ACC112 (cell line): ENCODE results near the gene FAHD1.

ENCODE experiments used
- H2AFZ ChIP-seq: fragments of 200-600 bp; sonication (generic); one replicate; pipeline ENCODE4 v1.6.0; 2017; ENCODE audit warnings: antibody characterized with exemption, low read length; ENCODE audit not compliant: unreplicated experiment
- H3K27ac ChIP-seq: fragments of 200-600 bp; sonication (generic); 2 replicates; pipeline ENCODE4 v1.5.1; 2014; ENCODE audit warnings: low read depth, mild to moderate bottlenecking, antibody characterized with exemption, low read length, moderate library complexity
- H3K27me3 ChIP-seq: fragments of 200-600 bp; sonication (generic); 2 replicates; pipeline ENCODE4 v1.6.1; 2014; ENCODE audit warnings: mild to moderate bottlenecking, antibody characterized with exemption, low read length, moderate library complexity, mixed read lengths; ENCODE audit not compliant: insufficient read depth
- H3K36me3 ChIP-seq: fragments of 200-600 bp; sonication (generic); 2 replicates; pipeline ENCODE4 v1.6.1; 2016; ENCODE audit warnings: mild to moderate bottlenecking, antibody characterized with exemption, low read length, moderate library complexity, mixed read lengths; ENCODE audit not compliant: insufficient read depth
- H3K4me1 ChIP-seq: fragments of 200-600 bp; sonication (generic); one replicate; pipeline ENCODE4 v1.6.1; 2016; ENCODE audit warnings: low read length, mixed read lengths; ENCODE audit not compliant: insufficient read depth, unreplicated experiment, control insufficient read depth
- H3K4me3 ChIP-seq: fragments of 200-600 bp; sonication (generic); 2 replicates; pipeline ENCODE4 v1.5.1; 2014; ENCODE audit warnings: mild to moderate bottlenecking, low read depth, low read length
- H3K79me2 ChIP-seq: fragments of 200-600 bp; sonication (generic); one replicate; pipeline ENCODE4 v1.6.0; 2016; ENCODE audit warnings: low read length; ENCODE audit not compliant: control insufficient read depth, unreplicated experiment, insufficient read depth

Gene FAHD1

GRCh38 chr16:1828645-1829410 is 1.8 kb downstream of the FAHD1 start:
- Histone ChIP-seq H3K4me3 (peak overlapping the region; percentile 86), H2AFZ (no peak overlapping the region), H3K36me3 (peaks cover 4% of the 10 kb centered on the region; the same call in 1 of the 2 replicates), H3K4me1 (peaks cover 23% of the 10 kb centered on the region), H3K79me2 (peaks cover 38% of the 10 kb centered on the region), H3K27me3 (no peaks in the 10 kb centered on the region), H3K27ac (no peak overlapping the region)

DNA sequence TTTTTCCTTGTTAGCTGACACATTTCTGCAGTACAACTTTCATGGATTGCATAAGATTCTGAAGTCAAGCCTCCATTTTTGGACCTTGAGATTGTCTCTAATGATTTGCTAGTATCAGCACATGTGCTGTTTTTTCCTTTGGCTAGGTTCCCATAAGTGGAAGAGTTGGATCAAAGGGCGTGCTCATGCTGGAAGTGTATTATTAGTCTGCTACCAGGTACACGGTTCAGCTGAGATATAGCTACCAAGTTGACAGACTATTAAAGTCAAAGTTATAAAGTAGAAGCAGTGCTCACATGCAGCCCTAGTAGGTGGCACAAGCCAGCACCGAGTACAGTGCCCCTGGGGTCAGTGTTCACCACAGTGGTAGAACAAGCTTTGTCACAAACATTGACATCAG is 3.2 kb downstream of the FAHD1 start:
- peak overlapping the region; percentile 34; the same call in 1 of the 2 replicates for H3K4me3 ChIP-seq

DNA sequence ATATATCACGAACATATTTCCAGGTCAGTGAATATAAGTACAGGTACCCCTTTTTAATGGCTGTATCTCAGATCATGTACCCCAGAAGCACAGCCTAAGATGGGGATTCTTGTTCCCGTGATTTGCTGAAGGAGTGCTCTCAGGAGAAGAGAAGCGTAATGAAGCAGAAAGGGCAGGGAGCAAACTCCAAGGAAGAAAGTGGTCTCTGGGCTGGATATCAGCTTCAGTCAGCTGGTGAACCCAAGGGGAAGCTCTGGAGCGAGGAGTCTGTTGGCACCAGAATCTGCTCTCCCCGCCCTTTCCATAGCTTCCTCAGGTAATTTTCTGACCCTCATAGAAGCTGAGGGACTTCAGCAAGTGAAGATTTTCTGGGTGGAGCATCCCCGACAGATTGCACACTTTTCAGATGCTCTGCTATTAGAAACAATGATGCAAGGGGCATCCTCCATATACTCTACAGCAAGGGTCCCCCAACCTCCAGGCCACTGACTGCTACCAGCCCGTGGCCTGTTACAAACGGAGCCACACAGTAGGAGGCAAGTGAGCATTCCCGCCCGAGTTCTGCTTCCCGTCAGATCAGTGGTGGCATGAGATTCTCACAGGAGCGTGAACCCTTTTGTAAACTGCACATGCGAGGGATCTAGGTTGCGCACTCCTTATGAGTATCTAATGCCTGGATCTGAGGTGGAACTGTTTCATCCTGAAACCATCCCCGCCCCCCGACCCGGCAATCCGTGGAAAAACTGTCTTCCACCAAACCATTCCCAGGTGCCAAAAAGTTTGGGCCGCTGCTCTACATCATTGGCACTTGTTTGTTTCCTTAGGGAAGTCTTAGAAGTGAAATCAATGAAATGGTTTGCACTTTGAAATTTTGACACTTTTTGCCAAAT is 4.4 kb downstream of the FAHD1 start:
- peaks cover 4% of the 10 kb centered on the region; the same call in 1 of the 2 replicates for H3K36me3 ChIP-seq
- no peak overlapping the region for H3K4me3 ChIP-seq
- no peaks in the 10 kb centered on the region for H3K27me3 ChIP-seq
- no peak overlapping the region for H3K27ac ChIP-seq
- H3K4me1 ChIP-seq = peaks cover 17% of the 10 kb centered on the region
- H3K79me2 ChIP-seq = peaks cover 38% of the 10 kb centered on the region
- H2AFZ ChIP-seq = no peak overlapping the region

More for the DNA sequence above, 3.2 kb downstream of the FAHD1 start:
- peaks cover 4% of the 10 kb centered on the region; the same call in 1 of the 2 replicates for H3K36me3 ChIP-seq
- H3K79me2 ChIP-seq = peaks cover 38% of the 10 kb centered on the region
- no peak overlapping the region for H3K27ac ChIP-seq
- peaks cover 23% of the 10 kb centered on the region for H3K4me1 ChIP-seq
- no peak overlapping the region for H2AFZ ChIP-seq
- H3K27me3 ChIP-seq = no peaks in the 10 kb centered on the region

- Histone ChIP-seq H3K27me3 (no peaks in the 10 kb centered on the region), H3K4me3 (no peak overlapping the region), H3K79me2 (peaks cover 30% of the 10 kb centered on the region), H3K36me3 (peaks cover 4% of the 10 kb centered on the region; the same call in 1 of the 2 replicates), H2AFZ (no peak overlapping the region), H3K4me1 (peaks cover 17% of the 10 kb centered on the region), H3K27ac (no peak overlapping the region)
Observed at GRCh38 chr16:1832838-1833454, 5.9 kb downstream of the FAHD1 start.

DNA sequence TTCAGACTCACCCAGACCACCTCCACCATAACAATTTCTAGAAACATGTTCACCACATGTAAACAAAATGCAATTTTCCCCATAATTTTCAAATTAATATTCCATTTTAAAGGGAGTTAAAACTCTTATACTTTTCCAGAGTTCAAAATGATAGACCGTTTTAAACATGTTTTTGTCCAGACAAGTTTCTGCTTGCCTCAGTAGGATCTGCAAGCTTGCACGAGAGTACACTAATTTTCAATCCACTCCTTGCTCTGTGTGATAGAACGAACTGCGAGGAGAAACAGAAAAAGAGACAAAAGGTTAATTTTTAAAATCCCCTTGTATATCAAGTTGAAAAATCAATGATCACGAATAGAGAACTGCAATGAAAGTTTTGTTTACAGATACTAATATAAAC is 7.1 kb downstream of the FAHD1 start:
- Histone ChIP-seq H3K36me3 (peaks cover 4% of the 10 kb centered on the region; the same call in 1 of the 2 replicates), H3K27me3 (no peaks in the 10 kb centered on the region), H3K79me2 (peaks cover 21% of the 10 kb centered on the region), H3K27ac (no peak overlapping the region), H3K4me3 (no peak overlapping the region), H2AFZ (no peak overlapping the region), H3K4me1 (peaks cover 11% of the 10 kb centered on the region)

DNA sequence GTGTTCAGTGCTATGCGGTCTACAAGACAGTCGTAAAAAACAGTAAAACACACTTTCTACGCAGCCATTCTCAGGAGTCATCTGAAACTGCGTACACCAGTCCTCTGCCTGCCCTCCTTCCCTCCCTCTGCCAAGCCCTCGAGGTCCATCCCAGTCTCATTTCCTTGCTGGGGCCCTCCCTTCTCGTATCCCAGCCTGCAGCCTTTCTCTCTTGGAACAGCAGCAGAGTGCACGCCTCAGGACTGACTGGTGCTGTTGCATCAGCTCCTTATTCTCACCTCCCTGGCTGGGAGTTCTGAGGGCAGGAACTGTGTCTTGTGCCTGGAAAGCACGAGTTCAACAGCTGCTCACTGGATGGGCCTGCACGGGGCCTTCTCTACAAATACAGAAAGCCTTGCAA is 12.5 kb downstream of the FAHD1 start:
- no peak overlapping the region for H2AFZ ChIP-seq
- no peaks in the 10 kb centered on the region for H3K79me2 ChIP-seq
- H3K4me3 ChIP-seq = no peak overlapping the region
- H3K36me3 ChIP-seq = no peaks in the 10 kb centered on the region
- no peaks in the 10 kb centered on the region for H3K27me3 ChIP-seq
- H3K4me1 ChIP-seq = peaks cover 3% of the 10 kb centered on the region
- no peak overlapping the region for H3K27ac ChIP-seq

- Histone ChIP-seq H3K36me3 (no peaks in the 10 kb centered on the region), H3K4me1 (no peaks in the 10 kb centered on the region), H3K4me3 (no peak overlapping the region), H3K27ac (no peak overlapping the region), H3K27me3 (peaks cover 9% of the 10 kb centered on the region; the same call in 1 of the 2 replicates), H2AFZ (no peak overlapping the region), H3K79me2 (no peaks in the 10 kb centered on the region)
Observed at GRCh38 chr16:1845985-1846384, 19.0 kb downstream of the FAHD1 start.

- H3K4me3 ChIP-seq = no peak overlapping the region
- no peaks in the 10 kb centered on the region for H3K79me2 ChIP-seq
- no peak overlapping the region for H3K27ac ChIP-seq
- no peaks in the 10 kb centered on the region for H3K36me3 ChIP-seq
- peaks cover 9% of the 10 kb centered on the region; the same call in 1 of the 2 replicates for H3K27me3 ChIP-seq
- no peak overlapping the region for H2AFZ ChIP-seq
- H3K4me1 ChIP-seq = no peaks in the 10 kb centered on the region
Observed at GRCh38 chr16:1846416-1846815, 19.4 kb downstream of the FAHD1 start.

DNA sequence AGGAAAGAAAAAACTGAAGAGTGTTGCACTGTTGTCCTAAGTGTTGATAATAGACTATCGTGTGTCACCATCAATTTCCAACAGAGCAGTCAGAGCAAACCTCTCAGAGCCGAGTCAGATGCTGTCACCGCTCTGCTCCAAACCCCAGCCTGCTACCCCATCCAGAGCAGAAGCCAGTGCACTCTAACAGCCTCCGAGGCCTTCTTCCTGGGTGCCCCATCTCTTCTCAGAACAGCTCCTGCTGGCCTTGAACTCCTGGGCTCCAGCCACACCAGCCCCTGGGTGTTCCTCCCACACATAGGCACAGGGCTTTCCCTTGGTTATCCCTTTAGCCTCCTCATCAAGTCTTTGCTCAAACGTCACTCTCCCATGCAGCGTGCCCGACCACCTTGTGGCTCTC is 24.0 kb downstream of the FAHD1 start:
- no peaks in the 10 kb centered on the region for H3K4me1 ChIP-seq
- no peaks in the 10 kb centered on the region for H3K79me2 ChIP-seq
- H3K4me3 ChIP-seq = no peak overlapping the region
- peaks cover 5% of the 10 kb centered on the region; the same call in 1 of the 2 replicates for H3K27me3 ChIP-seq
- no peak overlapping the region for H2AFZ ChIP-seq
- no peak overlapping the region for H3K27ac ChIP-seq
- no peaks in the 10 kb centered on the region for H3K36me3 ChIP-seq

- Histone ChIP-seq H3K4me1 (no peaks in the 10 kb centered on the region), H3K27ac (no peak overlapping the region), H3K79me2 (no peaks in the 10 kb centered on the region), H2AFZ (no peak overlapping the region), H3K4me3 (no peak overlapping the region), H3K36me3 (no peaks in the 10 kb centered on the region), H3K27me3 (no peaks in the 10 kb centered on the region)
Observed at GRCh38 chr16:1851793-1852192, 24.8 kb downstream of the FAHD1 start.
